Mesendoderm (in vitro differentiated cells): ENCODE results near the gene ABCC8.

Experiments used
- DNase-seq: peaks from one replicate; pipeline ENCODE4 v3.0.0; 2013
- H2AK5ac ChIP-seq: 2 replicates; pipeline ENCODE4 v1.6.1; 2013; ENCODE audit warnings: low read length, inconsistent platforms
- H2BK120ac ChIP-seq: 2 replicates; pipeline ENCODE4 v1.6.1; 2013; ENCODE audit warnings: low read depth, mild to moderate bottlenecking, low read length, moderate library complexity, mixed read lengths
- H2BK15ac ChIP-seq: replicated peaks from 2 replicates; pipeline ENCODE4 v1.6.1; 2013; ENCODE audit warnings: low read depth, mild to moderate bottlenecking, moderate library complexity
- H2BK5ac ChIP-seq: 2 replicates; pipeline ENCODE4 v1.6.1; 2013; ENCODE audit warnings: low read length, inconsistent platforms
- H3K18ac ChIP-seq: 2 replicates; pipeline ENCODE4 v1.6.1; 2013; ENCODE audit warnings: mild to moderate bottlenecking, low read length, mixed read lengths
- H3K23ac ChIP-seq: one replicate; pipeline ENCODE4 v1.6.1; 2013; ENCODE audit warnings: low read length
- H3K27ac ChIP-seq: 2 replicates; pipeline ENCODE4 v1.5.1; 2013; ENCODE audit warnings: low read depth, mild to moderate bottlenecking, inconsistent platforms, low read length, moderate library complexity
- H3K27me3 ChIP-seq: 2 replicates; pipeline ENCODE4 v1.6.1; 2013; ENCODE audit warnings: low read length, control low read depth, mild to moderate bottlenecking, inconsistent platforms; ENCODE audit not compliant: insufficient read depth, poor library complexity
- H3K36me3 ChIP-seq: 2 replicates; pipeline ENCODE4 v1.6.1; 2013; ENCODE audit warnings: low read length, inconsistent platforms; ENCODE audit not compliant: control insufficient read depth, insufficient read depth
- H3K4ac ChIP-seq: one replicate; pipeline ENCODE4 v1.6.1; 2013; ENCODE audit warnings: low read depth, mild to moderate bottlenecking, low read length, moderate library complexity
- H3K4me1 ChIP-seq: 2 replicates; pipeline ENCODE4 v1.6.1; 2013; ENCODE audit warnings: low read depth, low read length, inconsistent platforms; ENCODE audit not compliant: control insufficient read depth
- H3K4me2 ChIP-seq: 2 replicates; pipeline ENCODE4 v1.6.1; 2013; ENCODE audit warnings: low read length
- H3K4me3 ChIP-seq: 2 replicates; pipeline ENCODE4 v1.5.1; 2013; ENCODE audit warnings: mild to moderate bottlenecking, low read length
- H3K56ac ChIP-seq: one replicate; pipeline ENCODE4 v1.6.1; 2013; ENCODE audit warnings: low read length
- H3K79me1 ChIP-seq: 2 replicates; pipeline ENCODE4 v1.6.1; 2013; ENCODE audit warnings: low read length, inconsistent platforms
- H3K79me2 ChIP-seq: 2 replicates; pipeline ENCODE4 v1.6.1; 2013; ENCODE audit warnings: mild to moderate bottlenecking, low read length; ENCODE audit not compliant: control insufficient read depth, insufficient read depth
- H3K9ac ChIP-seq: 2 replicates; pipeline ENCODE4 v1.6.1; 2013; ENCODE audit warnings: low read length, inconsistent platforms
- H4K5ac ChIP-seq: one replicate; pipeline ENCODE4 v1.6.1; 2013; ENCODE audit warnings: low read length
- H4K8ac ChIP-seq: one replicate; pipeline ENCODE4 v1.6.1; 2013; ENCODE audit warnings: low read depth, mild to moderate bottlenecking, control low read depth, low read length, moderate library complexity
- WGBS: extraction: QIAGEN DNeasy Blood & Tissue Kit; methylation state at CpG from one replicate; pipeline ENCODE4 v1.1.7; 2013; ENCODE audit warnings: low lambda C conversion rate, missing lambda C conversion rate; ENCODE audit not compliant: insufficient coverage; ENCODE audit errors: extremely low coverage; 5-methylcytosine and 5-hydroxymethylcytosine counted together

ABCC8 gene

GRCh38 chr11:17350455-17351171 lies 126.0 kb downstream of the ABCC8 start:
- Histone ChIP-seq H4K8ac (no peak overlapping the region), H3K27me3 (peaks cover 26% of the 10 kb centered on the region), H2BK5ac (no peak overlapping the region), H2BK15ac (no peak overlapping the region), H3K4me2 (no peak overlapping the region), H3K18ac (no peak overlapping the region), H3K56ac (no peak overlapping the region), H3K79me1 (no peaks in the 10 kb centered on the region), H4K5ac (no peak overlapping the region), H3K9ac (no peak overlapping the region), H2AK5ac (no peak overlapping the region), H3K36me3 (no peaks in the 10 kb centered on the region), H3K4me1 (peaks cover 2% of the 10 kb centered on the region), H2BK120ac (no peak overlapping the region), H3K23ac (no peak overlapping the region), H3K79me2 (no peaks in the 10 kb centered on the region), H3K27ac (no peak overlapping the region), H3K4me3 (no peak overlapping the region), H3K4ac (no peak overlapping the region)
- WGBS = no CpG with 5 or more reads among the region's 7 CpGs
- DNase-seq = no peak

DNA sequence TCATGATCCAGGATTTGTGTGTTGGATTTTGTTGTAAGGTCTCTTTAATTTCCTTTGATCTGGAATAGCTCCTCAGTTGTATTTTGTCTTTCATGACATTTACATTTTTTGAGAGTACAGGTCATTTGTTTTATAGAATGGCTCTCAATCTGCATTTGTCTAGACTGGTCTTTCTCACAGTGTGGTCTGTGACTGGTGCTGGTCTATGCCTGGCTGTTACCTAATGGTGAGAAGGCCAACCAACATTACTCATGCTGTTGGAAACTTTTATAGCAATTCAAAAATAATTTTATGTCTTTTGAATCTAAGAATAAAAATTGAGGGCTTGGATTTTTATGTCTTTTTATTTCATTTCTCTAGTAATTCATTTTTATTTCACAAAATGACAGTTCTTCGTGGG lies 129.0 kb downstream of the ABCC8 start:
- Histone ChIP-seq H3K18ac (no peak overlapping the region), H3K4me3 (no peak overlapping the region), H2BK5ac (no peak overlapping the region), H3K36me3 (no peaks in the 10 kb centered on the region), H3K4me2 (no peak overlapping the region), H3K9ac (no peak overlapping the region), H3K79me1 (no peaks in the 10 kb centered on the region), H2BK120ac (no peak overlapping the region), H4K8ac (no peak overlapping the region), H2BK15ac (no peak overlapping the region), H3K27me3 (peaks cover 18% of the 10 kb centered on the region), H3K4me1 (no peaks in the 10 kb centered on the region), H3K4ac (no peak overlapping the region), H2AK5ac (no peak overlapping the region), H3K23ac (no peak overlapping the region), H4K5ac (no peak overlapping the region), H3K79me2 (no peaks in the 10 kb centered on the region), H3K56ac (no peak overlapping the region), H3K27ac (no peak overlapping the region)
- no peak for DNase-seq
- WGBS = no CpG with 5 or more reads among the region's 1 CpG

- no peak overlapping the region for H2AK5ac ChIP-seq
- H3K36me3 ChIP-seq = no peaks in the 10 kb centered on the region
- no peak overlapping the region for H3K4ac ChIP-seq
- H3K18ac ChIP-seq = no peak overlapping the region
- no peak overlapping the region for H3K4me3 ChIP-seq
- H3K27ac ChIP-seq = no peak overlapping the region
- H3K56ac ChIP-seq = no peak overlapping the region
- H2BK120ac ChIP-seq = no peak overlapping the region
- H3K79me1 ChIP-seq = no peaks in the 10 kb centered on the region
- no peaks in the 10 kb centered on the region for H3K4me1 ChIP-seq
- peak; percentile 63 for DNase-seq
- no peaks in the 10 kb centered on the region for H3K27me3 ChIP-seq
- H3K23ac ChIP-seq = no peak overlapping the region
- no peak overlapping the region for H2BK15ac ChIP-seq
- H3K9ac ChIP-seq = no peak overlapping the region
- H4K5ac ChIP-seq = no peak overlapping the region
- no peak overlapping the region for H2BK5ac ChIP-seq
- H3K4me2 ChIP-seq = no peak overlapping the region
- no peak overlapping the region for H4K8ac ChIP-seq
- WGBS = no CpG with 5 or more reads among the region's 1 CpG
- H3K79me2 ChIP-seq = no peaks in the 10 kb centered on the region
Measured at GRCh38 chr11:17343907-17344306, 132.7 kb downstream of the ABCC8 start.

DNA sequence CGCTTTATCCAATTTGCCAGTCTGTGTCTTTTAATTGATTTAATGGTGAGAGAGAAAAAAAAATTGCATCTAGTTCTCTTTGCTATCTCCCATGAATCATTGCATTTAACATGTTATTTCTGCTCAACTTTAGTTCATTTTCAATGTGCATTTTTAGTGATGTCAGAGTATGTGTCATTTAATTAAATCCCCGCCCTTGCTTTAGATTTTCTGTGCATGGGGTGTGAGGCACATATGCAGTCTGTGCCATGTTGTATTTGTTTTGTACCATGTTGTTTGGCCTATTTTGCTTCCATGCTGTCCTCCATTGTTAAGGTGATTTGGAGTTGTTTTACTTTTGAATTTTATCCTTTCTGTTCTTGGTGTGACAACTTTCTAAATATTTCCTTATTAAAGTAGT lies 133.4 kb downstream of the ABCC8 start:
- no peak overlapping the region for H3K23ac ChIP-seq
- no peak overlapping the region for H3K27ac ChIP-seq
- no peak overlapping the region for H3K4ac ChIP-seq
- WGBS = no CpG with 5 or more reads among the region's 2 CpGs
- H2BK5ac ChIP-seq = no peak overlapping the region
- no peaks in the 10 kb centered on the region for H3K79me2 ChIP-seq
- H2BK15ac ChIP-seq = no peak overlapping the region
- H3K4me2 ChIP-seq = no peak overlapping the region
- no peak overlapping the region for H4K5ac ChIP-seq
- no peak overlapping the region for H2AK5ac ChIP-seq
- H3K56ac ChIP-seq = no peak overlapping the region
- H3K4me1 ChIP-seq = no peaks in the 10 kb centered on the region
- H2BK120ac ChIP-seq = no peak overlapping the region
- H3K79me1 ChIP-seq = no peaks in the 10 kb centered on the region
- H3K27me3 ChIP-seq = no peaks in the 10 kb centered on the region
- H3K36me3 ChIP-seq = no peaks in the 10 kb centered on the region
- no peak overlapping the region for H3K9ac ChIP-seq
- no peak overlapping the region for H3K4me3 ChIP-seq
- H4K8ac ChIP-seq = no peak overlapping the region
- no peak for DNase-seq
- no peak overlapping the region for H3K18ac ChIP-seq
